ENCODE data around the gene COLQ.

DNA sequence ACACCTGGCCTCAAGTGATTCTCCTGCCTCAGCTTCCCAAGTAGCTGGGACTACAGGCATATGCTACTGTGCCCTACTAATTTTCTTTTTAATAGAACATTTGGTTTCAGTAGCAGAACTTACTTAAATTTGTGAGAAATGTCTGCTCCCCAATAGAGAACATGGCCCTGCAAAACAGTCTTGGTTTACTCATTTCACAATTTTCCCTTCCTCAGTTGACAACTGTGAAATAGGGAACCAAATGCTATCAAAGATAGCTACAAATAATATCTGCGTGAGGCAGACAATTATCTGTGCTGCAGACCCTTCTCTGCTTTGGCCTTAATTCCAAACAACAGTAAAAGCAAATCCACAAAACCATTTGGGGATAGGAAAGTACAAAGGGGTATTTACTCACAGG lies 116.7 kb downstream of the COLQ start:
- no peak for TF ChIP-seq CTCF (IDR thresholded peaks at IDR 0.05)
- no peak for TF ChIP-seq POLR2A (IDR thresholded peaks at IDR 0.05)
- TF ChIP-seq EP300 (IDR thresholded peaks at IDR 0.05) = no peak
- no peak for TF ChIP-seq POLR2AphosphoS5 (IDR thresholded peaks at IDR 0.05)
